Karpas-422 (cell line): Measurements from ENCODE around the gene THBS3. TPM values are rescaled to one million over a fixed set of nuclear protein-coding genes. Genes with fewer than 3 reads are reported as not detected.
A peak's percentile ranks its signal among the peaks of the same experiment; 100 is the strongest.

Experiments
- DNase-seq: peaks from one replicate; pipeline ENCODE4 v3.0.0-alpha.2; 2015
- H2AFZ ChIP-seq: fragments of 200-600 bp; sonication (generic); 2 replicates; pipeline ENCODE4 v1.6.1; 2014; ENCODE audit warnings: antibody characterized with exemption, low read length, mixed read lengths
- H3K27ac ChIP-seq: fragments of 200-600 bp; sonication (generic); 2 replicates; pipeline ENCODE4 v1.5.1; 2014; ENCODE audit warnings: mild to moderate bottlenecking, low read length, moderate library complexity
- H3K27me3 ChIP-seq: fragments of 200-600 bp; sonication (generic); 2 replicates; pipeline ENCODE4 v1.6.1; 2014; ENCODE audit warnings: low read length, mixed read lengths
- H3K36me3 ChIP-seq: fragments of 200-600 bp; sonication (generic); 2 replicates; pipeline ENCODE4 v1.6.1; 2014; ENCODE audit warnings: low read length, mixed read lengths; ENCODE audit not compliant: insufficient read depth
- H3K4me1 ChIP-seq: fragments of 200-600 bp; sonication (generic); 2 replicates; pipeline ENCODE4 v1.6.1; 2014; ENCODE audit warnings: mild to moderate bottlenecking, low read length, mixed read lengths
- H3K4me2 ChIP-seq: fragments of 200-600 bp; sonication (generic); 2 replicates; pipeline ENCODE4 v1.6.1; 2014; ENCODE audit warnings: low read length, low read depth, mild to moderate bottlenecking; ENCODE audit not compliant: poor library complexity, severe bottlenecking
- H3K4me3 ChIP-seq: fragments of 200-600 bp; sonication (generic); 2 replicates; pipeline ENCODE4 v1.5.1; 2014; ENCODE audit warnings: mild to moderate bottlenecking, antibody characterized with exemption, low read length, mixed read lengths
- H3K79me2 ChIP-seq: fragments of 200-600 bp; sonication (generic); 2 replicates; pipeline ENCODE4 v1.6.1; 2014; ENCODE audit warnings: mild to moderate bottlenecking, low read length, mixed read lengths
- H3K9ac ChIP-seq: fragments of 200-600 bp; sonication (generic); 2 replicates; pipeline ENCODE4 v1.6.0; 2014; ENCODE audit warnings: low read length
- H3K9me2 ChIP-seq: fragments of 200-600 bp; sonication (generic), shearing (Covaris generic); replicated peaks from 2 replicates; pipeline ENCODE4 v1.6.0; 2014; ENCODE audit warnings: mild to moderate bottlenecking, low read length, moderate library complexity; ENCODE audit not compliant: insufficient read depth
- H3K9me3 ChIP-seq: fragments of 300-700, 200-600 bp; sonication (generic); 2 replicates; pipeline ENCODE4 v1.6.1; 2014; ENCODE audit warnings: low read length, mixed read lengths
- H4K20me1 ChIP-seq: fragments of 200-600 bp; sonication (generic); 2 replicates; pipeline ENCODE4 v1.6.1; 2014; ENCODE audit warnings: mild to moderate bottlenecking, antibody characterized with exemption, low read length, low read depth; ENCODE audit not compliant: insufficient read depth
- total RNA-seq: library from RNA; depleted of rRNA; stranded (reverse); fragments of >200 nt; shearing (Covaris generic); gene quantifications from 2 replicates; pipeline ENCODE4 v1.2.3, GENCODE V29; 2014; ENCODE audit warnings: low replicate concordance

The THBS3 gene
- total RNA-seq, 1 experiment from 2014 or later = 11.9 TPM

DNA sequence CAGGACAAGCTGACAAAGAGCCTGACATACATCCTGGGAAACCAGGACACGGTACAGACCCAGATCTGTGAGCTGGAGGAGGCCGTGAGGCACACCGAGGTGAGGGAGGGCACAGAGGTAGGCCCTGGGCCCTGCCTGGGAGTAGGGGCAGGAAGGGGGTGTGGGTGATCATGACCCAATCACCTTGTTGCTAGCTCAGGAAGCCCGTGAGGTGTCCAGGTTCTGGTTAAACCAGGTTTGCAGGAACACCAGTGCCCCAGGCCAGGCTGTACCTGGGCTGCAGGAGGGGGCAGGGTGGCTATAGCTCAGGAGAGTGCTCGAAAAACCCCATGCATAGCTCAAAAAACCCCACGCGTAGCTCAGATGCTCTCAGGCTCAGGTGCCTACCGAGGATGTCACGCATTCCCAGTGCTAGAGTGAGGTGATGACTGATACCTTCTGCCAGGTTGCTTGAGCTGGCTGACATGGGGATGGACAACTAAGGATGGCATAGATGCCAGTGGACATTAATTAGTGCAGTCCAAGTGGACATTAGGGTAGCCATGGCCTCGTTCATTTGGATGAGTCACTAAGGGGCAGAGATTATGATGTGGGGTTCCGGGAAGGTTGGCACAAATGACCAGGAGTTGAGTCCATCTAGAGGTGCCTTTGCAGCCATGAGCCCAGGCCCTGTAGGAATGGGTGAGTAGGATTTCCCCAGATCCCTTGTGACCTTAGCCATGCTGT, 30.3 kb downstream of the THBS3 start:
- peaks cover 13% of the 10 kb centered on the region for H3K79me2 ChIP-seq
- no peak overlapping the region for H3K4me3 ChIP-seq
- H3K27ac ChIP-seq = no peak overlapping the region
- no peak overlapping the region for H3K4me2 ChIP-seq
- DNase-seq = peak; percentile 39
- no peaks in the 10 kb centered on the region for H3K9me2 ChIP-seq
- H2AFZ ChIP-seq = no peak overlapping the region
- no peaks in the 10 kb centered on the region for H4K20me1 ChIP-seq
- peaks cover 21% of the 10 kb centered on the region for H3K36me3 ChIP-seq
- no peaks in the 10 kb centered on the region for H3K9me3 ChIP-seq
- peak overlapping the region; percentile 37 for H3K9ac ChIP-seq
- peaks cover 37% of the 10 kb centered on the region for H3K4me1 ChIP-seq
- no peaks in the 10 kb centered on the region for H3K27me3 ChIP-seq

DNA sequence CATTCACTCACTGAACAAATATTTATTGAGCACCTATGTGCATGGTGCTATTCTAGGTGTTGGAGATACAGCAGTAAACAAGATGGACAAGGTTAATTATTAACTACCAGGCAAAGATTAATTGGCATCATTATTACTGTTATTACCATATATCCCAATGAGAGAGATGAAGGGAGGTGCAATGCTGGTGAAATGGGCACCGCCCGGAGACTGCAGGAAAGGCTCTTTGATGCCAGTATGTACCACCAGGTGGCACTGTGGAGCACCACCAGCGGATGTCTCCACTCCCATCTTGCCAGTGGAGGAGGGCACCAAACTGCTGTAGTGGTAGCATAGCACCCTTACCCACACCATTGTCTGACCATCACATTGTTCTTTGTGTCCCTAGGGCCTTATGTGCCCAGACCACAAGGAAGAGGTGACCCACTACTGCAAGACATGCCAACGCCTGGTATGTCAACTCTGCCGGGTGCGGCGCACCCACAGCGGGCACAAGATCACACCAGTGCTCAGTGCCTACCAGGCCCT, 31.1 kb downstream of the THBS3 start:
- H3K9me3 ChIP-seq = no peaks in the 10 kb centered on the region
- no peak overlapping the region for H3K4me3 ChIP-seq
- H3K27me3 ChIP-seq = no peaks in the 10 kb centered on the region
- H3K79me2 ChIP-seq = peaks cover 20% of the 10 kb centered on the region
- H2AFZ ChIP-seq = no peak overlapping the region
- H3K9me2 ChIP-seq = no peaks in the 10 kb centered on the region
- DNase-seq = peak; percentile 95
- peak overlapping the region; percentile 59; the same call in 1 of the 2 replicates for H3K27ac ChIP-seq
- peaks cover 45% of the 10 kb centered on the region for H3K4me1 ChIP-seq
- no peak overlapping the region for H3K4me2 ChIP-seq
- peaks cover 20% of the 10 kb centered on the region for H3K36me3 ChIP-seq
- no peaks in the 10 kb centered on the region for H4K20me1 ChIP-seq
- peak overlapping the region; percentile 37; the same call in 1 of the 2 replicates for H3K9ac ChIP-seq

GRCh38 chr1:155175927-155176371, 31.7 kb downstream of the THBS3 start:
- Histone ChIP-seq H3K79me2 (peaks cover 24% of the 10 kb centered on the region), H3K9me2 (no peaks in the 10 kb centered on the region), H3K4me1 (peaks cover 48% of the 10 kb centered on the region), H3K9ac (peak overlapping the region; percentile 14), H4K20me1 (no peaks in the 10 kb centered on the region), H3K36me3 (peaks cover 16% of the 10 kb centered on the region), H3K4me3 (no peak overlapping the region; the same call in 1 of the 2 replicates), H3K4me2 (peak overlapping the region; percentile 97), H3K27me3 (no peaks in the 10 kb centered on the region), H2AFZ (no peak overlapping the region), H3K27ac (peak overlapping the region; percentile 59), H3K9me3 (no peaks in the 10 kb centered on the region)
- DNase-seq = peak; percentile 80

DNA sequence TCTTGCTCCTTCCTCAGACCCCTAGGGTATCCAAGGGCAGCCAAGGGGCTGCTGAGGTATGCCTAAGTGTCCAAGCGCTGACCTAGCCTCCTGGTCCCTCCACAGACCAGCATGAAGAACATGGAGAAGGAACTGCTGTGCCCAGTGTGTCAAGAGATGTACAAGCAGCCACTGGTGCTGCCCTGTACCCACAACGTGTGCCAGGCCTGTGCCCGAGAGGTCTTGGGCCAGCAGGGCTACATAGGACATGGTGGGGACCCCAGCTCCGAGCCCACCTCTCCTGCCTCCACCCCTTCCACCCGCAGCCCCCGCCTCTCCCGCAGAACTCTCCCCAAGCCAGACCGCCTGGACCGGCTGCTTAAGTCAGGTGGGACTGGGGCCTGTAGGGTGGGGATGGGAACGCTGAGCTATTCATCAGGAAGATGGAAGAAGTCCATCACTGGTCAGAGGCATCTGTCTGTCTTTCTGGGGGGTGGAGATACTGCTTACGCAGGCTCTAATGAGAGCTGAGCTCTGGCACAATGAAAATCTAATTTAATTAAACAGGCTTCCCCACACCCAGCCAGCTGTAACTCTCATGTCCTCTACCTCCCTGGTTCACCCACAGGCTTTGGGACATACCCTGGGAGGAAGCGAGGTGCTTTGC, 32.3 kb downstream of the THBS3 start:
- Histone ChIP-seq H3K4me2 (peak overlapping the region; percentile 97), H3K27ac (0 out of 2 replicates have a peak overlapping the region, but pooled peaks have one; percentile 85), H3K9me3 (no peaks in the 10 kb centered on the region), H2AFZ (no peak overlapping the region), H3K27me3 (no peaks in the 10 kb centered on the region), H3K4me1 (peaks cover 48% of the 10 kb centered on the region), H3K9ac (peak overlapping the region; percentile 95), H3K4me3 (peak overlapping the region; percentile 77; the same call in 1 of the 2 replicates), H4K20me1 (no peaks in the 10 kb centered on the region), H3K79me2 (peaks cover 24% of the 10 kb centered on the region), H3K36me3 (peaks cover 18% of the 10 kb centered on the region), H3K9me2 (no peaks in the 10 kb centered on the region)
- peak; percentile 51 for DNase-seq

DNA sequence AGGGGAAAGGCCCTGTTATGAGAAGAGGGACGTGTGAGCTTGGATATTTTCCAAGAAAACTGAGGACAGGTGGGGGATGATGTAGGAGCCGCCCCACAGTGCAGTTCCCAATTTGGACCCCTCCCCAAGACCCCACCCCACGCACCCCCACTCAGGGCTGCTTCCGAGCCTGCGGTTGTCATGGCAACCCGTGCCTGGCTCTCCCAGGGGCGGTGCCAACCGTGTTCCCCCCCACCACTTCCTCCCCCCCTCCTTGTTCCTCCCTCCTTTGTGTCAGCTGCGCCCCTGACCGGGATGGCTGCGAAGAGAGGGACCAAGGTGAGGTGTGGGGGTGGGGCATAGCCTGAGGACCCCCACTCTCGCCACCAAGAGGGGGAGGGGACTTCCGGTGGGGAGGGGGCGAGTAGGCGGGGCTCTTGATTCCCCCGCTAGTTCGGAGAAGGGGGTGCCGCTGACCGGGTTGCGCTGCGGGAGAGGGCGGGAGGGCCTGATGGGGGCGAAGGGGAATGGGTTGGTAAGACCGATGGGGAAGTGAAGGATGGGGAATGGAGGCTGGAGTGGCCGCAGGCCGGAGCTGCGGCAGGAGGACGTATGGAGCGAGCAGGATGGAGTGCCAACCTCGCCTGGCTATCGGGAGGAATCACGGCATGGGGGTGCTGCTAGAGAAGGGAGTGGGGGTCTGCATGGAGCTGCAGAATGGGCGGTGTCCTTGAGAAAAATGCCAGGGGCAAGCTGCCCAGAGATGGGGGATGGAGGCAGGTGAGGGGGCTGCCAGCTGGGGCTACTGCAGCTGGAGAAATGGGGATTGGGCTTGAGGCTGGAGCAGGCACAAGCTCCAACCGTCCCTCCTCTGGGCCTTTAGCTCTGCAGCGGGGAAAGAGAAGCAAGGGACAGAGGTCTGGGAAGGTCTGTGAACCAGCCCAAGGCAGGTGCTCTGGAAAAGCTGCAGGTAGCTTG, 33.1 kb downstream of the THBS3 start:
- Histone ChIP-seq H3K79me2 (peaks cover 24% of the 10 kb centered on the region), H3K4me1 (peaks cover 48% of the 10 kb centered on the region), H3K9me2 (no peaks in the 10 kb centered on the region), H4K20me1 (no peaks in the 10 kb centered on the region), H3K27ac (peak overlapping the region; percentile 85), H3K9me3 (no peaks in the 10 kb centered on the region), H3K27me3 (no peaks in the 10 kb centered on the region), H3K4me3 (peak overlapping the region; percentile 77), H3K4me2 (peak overlapping the region; percentile 97), H2AFZ (peak overlapping the region; percentile 22; the same call in 1 of the 2 replicates), H3K36me3 (peaks cover 19% of the 10 kb centered on the region; the same call in 1 of the 2 replicates), H3K9ac (peak overlapping the region; percentile 95)
- DNase-seq = peak; percentile 83

GRCh38 chr1:155173478-155174323, 34.0 kb downstream of the THBS3 start, which contains the start of gene TRIM46:
Gene TRIM46, plus strand, starts transcription at chr1:155173849. Its CDS starts 118 bp downstream, at chr1:155173967.
- DNase-seq = peak; percentile 95
- Histone ChIP-seq H3K79me2 (peaks cover 24% of the 10 kb centered on the region), H2AFZ (peak within 1 kb of the TSS; percentile 69; the same call in 1 of the 2 replicates), H3K9me3 (no peaks in the 10 kb centered on the region), H3K36me3 (peaks cover 19% of the 10 kb centered on the region; the same call in 1 of the 2 replicates), H3K4me3 (peak within 1 kb of the TSS; percentile 77), H3K27me3 (no peaks in the 10 kb centered on the region), H3K4me2 (peak within 1 kb of the TSS; percentile 97), H3K9ac (peak within 1 kb of the TSS; percentile 95), H3K27ac (peak within 1 kb of the TSS; percentile 85), H4K20me1 (no peaks in the 10 kb centered on the region), H3K4me1 (peaks cover 48% of the 10 kb centered on the region), H3K9me2 (no peaks in the 10 kb centered on the region)
